HG03045 (cell line): Measurements from ENCODE around the gene FMC1.
"Not testable (repeated sequence)": the region's sequence is repeated elsewhere in the genome, so short reads cannot be mapped to it uniquely, and the experiment has no call there.

Experiments
- ATAC-seq: cut with Tn5 transposase; IDR thresholded peaks from one replicate; pipeline ENCODE4 v1.9.1; 2021; ENCODE audit warnings: mild to moderate bottlenecking, moderate library complexity; ENCODE audit not compliant: unreplicated experiment

The FMC1 gene

GRCh38 chr7:139341058-139341775 lies at the start of gene FMC1:
Gene FMC1 (plus strand): TSS chr7:139341337. CDS start chr7:139341385, 48 bp downstream.
- peak; percentile 55 for ATAC-seq

- no peak for ATAC-seq
Measured at GRCh38 chr7:139292821-139293220, 48.3 kb upstream of the FMC1 start.

- ATAC-seq: no peak
Measured at GRCh38 chr7:139293534-139293933, 47.6 kb upstream of the FMC1 start.

- ATAC-seq: no peak
Measured at GRCh38 chr7:139294241-139294640, 46.9 kb upstream of the FMC1 start.

- no peak for ATAC-seq
Measured at GRCh38 chr7:139294951-139295575, 46.1 kb upstream of the FMC1 start.

- no peak for ATAC-seq
Measured at GRCh38 chr7:139297795-139298194, 43.3 kb upstream of the FMC1 start.

- no peak for ATAC-seq
Measured at GRCh38 chr7:139299296-139299695, 41.8 kb upstream of the FMC1 start.

- ATAC-seq: no peak
Measured at GRCh38 chr7:139300390-139300789, 40.7 kb upstream of the FMC1 start.

GRCh38 chr7:139304517-139304916 lies 36.6 kb upstream of the FMC1 start:
- ATAC-seq: no peak

- ATAC-seq: no peak
Measured at GRCh38 chr7:139317939-139318505, 23.1 kb upstream of the FMC1 start.

GRCh38 chr7:139321071-139321745 lies 19.9 kb upstream of the FMC1 start:
- no peak for ATAC-seq

- ATAC-seq: not testable (repeated sequence)
Measured at GRCh38 chr7:139324709-139325108, 16.4 kb upstream of the FMC1 start.

GRCh38 chr7:139328375-139328774 lies 12.8 kb upstream of the FMC1 start:
- ATAC-seq: no peak

- no peak for ATAC-seq
Measured at GRCh38 chr7:139329119-139329518, 12.0 kb upstream of the FMC1 start.

GRCh38 chr7:139330333-139331030 lies 10.7 kb upstream of the FMC1 start:
- no peak for ATAC-seq

- no peak for ATAC-seq
Measured at GRCh38 chr7:139332697-139333359, 8.3 kb upstream of the FMC1 start.

GRCh38 chr7:139333443-139333842 lies 7.7 kb upstream of the FMC1 start:
- ATAC-seq: not testable (repeated sequence)

GRCh38 chr7:139334399-139335150 lies 6.6 kb upstream of the FMC1 start:
- no peak for ATAC-seq

- ATAC-seq: no peak
Measured at GRCh38 chr7:139339025-139339424, 2.1 kb upstream of the FMC1 start.

- no peak for ATAC-seq
Measured at GRCh38 chr7:139339698-139340036, 1.5 kb upstream of the FMC1 start.
